NCI-H2171 (cell line): ENCODE measurements around the gene TMCO4.
"Not testable (repeated sequence)": the region's sequence is repeated elsewhere in the genome, so short reads cannot be mapped to it uniquely, and the experiment has no call there.

Source experiments
- DNase-seq: peaks from one replicate; lab custom pipeline; 2025; lab: John Stamatoyannopoulos, UW

The TMCO4 gene

DNA sequence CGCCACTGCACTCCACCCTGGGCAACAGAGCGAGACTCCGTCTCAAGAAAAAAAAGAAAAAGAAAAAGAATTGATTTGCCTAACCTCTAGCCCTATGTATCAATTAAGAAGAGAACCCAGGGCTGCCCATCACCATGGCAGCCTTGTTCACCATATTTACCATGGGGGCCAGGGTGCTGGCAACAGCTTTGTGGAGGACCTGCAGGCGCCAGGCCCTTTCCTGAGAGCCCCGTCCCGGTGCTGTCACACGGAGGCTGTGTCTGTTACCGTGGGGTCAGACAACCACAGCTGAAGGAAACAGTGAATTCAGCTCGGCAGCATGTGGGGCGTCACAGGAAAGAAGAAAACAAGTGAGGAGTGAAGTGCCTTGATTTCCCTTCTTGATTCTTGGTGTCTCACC is 162.1 kb downstream of the TMCO4 start:
- DNase-seq: no peak

DNA sequence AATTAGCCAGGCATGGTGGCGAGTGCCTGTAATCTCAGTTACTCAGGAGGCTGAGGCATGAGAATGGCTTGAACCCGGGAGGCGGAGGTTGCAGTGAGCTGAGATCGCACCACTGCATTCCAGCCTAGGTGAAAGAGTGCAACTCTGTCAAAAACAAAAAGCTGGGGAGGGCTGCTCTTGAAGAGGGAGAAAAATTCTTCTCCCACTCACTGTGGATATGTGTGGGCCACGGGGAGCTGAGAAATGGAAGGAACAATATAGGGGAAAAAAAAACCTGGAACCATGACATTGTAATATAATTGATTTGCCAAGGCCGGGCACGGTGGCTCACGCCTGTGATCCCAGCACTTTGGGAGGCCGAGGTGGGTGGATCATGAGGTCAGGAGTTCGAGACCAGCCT is 163.0 kb downstream of the TMCO4 start:
- DNase-seq: not testable (repeated sequence)

DNA sequence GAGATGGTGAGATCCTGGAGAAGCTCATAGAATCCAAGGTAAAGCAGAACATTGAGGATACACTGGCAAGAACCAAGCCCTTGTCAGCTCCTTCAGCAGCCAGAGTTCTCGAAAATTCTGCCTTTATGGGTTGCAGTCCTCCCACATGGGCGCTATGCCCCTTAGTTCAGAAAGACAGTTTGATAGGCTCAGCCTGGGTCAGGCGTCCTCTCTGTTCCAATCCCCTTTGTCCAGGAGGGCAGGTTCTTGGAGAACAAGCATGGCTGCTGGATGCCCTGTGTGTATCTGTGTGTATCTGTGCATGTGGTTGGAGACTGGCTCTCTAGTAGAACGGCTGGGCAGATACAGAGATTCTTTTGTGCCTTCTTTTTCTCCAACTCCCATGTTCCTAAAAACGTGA is 163.7 kb downstream of the TMCO4 start:
- no peak for DNase-seq

DNA sequence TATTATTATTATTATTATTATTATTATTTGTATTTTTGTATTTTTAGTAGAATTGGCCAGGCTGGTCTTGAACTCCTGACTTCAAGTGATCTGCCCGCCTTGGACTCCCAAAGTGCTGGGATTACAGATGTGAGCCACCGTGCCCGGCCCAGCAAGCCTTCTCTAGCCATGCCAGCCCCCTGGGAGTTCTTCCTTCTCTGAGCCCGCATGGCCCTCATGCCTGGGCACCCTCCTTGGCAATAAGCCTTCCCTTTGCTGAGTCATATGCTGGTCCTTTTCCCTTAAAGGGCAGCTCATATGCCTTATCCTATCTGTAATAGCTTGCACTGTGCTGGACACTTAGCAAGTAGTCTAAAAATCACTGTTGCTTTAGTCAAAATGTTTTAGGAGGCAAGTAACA is 164.1 kb downstream of the TMCO4 start:
- no peak for DNase-seq

DNA sequence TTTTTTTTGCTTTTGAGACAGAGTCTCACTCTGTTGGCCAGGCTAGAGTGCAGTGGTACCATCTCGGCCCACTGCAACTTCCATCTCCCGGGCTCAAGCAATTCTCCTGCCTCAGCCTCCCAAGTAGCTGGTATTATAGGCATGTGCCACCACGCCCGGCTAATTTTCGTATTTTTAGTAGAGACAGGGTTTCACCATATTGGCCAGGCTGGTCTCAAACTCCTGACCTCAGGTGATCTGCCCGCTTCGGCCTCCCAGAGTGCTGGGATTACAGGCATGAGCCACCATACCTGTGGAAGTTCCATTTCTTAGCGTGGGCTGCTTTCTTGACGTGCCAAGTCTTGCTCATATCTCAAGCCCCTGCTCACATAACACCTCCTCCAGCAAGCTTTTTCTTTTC is 164.7 kb downstream of the TMCO4 start:
- DNase-seq: not testable (repeated sequence)

DNA sequence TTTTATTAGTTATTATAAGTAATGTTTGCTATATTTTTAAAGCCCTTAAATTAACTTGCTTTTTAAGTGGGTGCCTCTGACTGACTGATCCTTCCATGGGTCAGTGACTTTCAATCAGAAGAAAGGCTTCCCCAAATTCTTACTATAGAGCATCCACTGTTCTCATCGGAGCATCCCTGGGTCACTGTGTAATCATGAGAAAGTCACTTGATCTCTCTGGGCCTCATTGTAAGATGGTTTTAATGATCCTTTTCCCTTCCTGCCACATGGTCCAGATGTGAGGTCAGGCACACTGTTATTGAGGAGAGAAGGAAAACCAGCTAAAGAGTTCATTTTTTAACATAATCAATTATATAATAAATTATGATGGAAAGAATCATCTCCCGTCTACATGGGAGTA is 166.6 kb downstream of the TMCO4 start:
- no peak for DNase-seq
